GM18507 (cell line): ENCODE measurements around the gene RSPO1.

Experiments used
- DNase-seq: peaks from one replicate; pipeline ENCODE4 v3.0.0; 2011; ENCODE audit warnings: low read depth; ENCODE audit not compliant: insufficient read length; ENCODE audit errors: extremely low spot score
- FAIRE-seq: peaks from 2 replicates; lab custom pipeline; 2011; peaks lifted over from hg19 to GRCh38; lab: Jason Lieb, UNC

RSPO1 gene

DNA sequence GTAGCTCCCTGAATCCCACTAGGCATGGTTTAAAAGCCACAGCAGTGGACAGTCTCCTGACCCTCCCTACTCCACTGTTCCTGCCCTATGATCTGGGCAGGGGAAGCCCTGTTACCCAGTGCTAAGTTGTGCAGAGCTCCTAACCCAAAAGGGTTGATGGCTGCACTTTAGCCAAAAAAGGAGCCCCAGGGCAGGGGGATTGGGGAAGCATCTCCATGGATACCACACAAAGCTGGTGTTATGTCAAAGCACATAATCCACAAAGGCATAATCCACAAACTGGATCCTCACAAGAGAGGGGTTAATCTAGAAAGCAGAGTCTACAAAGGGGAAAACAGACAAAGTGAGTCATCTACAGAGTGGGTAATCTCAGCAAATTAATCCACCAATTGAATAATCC is 5.7 kb downstream of the RSPO1 start:
- FAIRE-seq: no peak

DNA sequence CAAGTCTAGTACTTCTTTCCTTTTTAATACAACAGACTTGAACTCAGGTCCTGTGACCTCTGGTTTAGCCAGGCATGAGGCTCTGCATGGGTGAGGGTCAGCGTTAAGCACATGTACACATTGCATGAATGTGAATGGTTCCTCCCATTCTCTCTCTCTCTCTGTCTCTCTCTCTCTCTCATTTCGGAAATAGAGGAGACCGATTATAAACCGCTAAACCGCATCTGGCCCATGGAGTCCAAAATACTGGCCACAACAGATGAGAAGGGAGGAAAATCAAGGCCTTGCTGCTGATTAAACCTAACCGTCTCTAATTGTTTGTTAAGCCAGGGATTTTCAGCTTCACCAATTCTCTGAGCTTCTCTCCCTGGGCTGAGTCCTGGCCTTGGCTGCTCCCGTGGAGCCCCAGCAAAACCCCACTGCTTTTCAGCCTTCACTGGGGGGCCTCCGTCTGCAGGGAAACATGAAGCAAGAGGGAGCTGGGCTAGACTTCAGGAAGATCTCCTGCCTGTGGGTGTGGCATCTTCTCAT is 6.6 kb downstream of the RSPO1 start:
- FAIRE-seq (no peak), DNase-seq (no peak)

More for the DNA sequence above, 5.7 kb downstream of the RSPO1 start:
- DNase-seq: no peak

DNA sequence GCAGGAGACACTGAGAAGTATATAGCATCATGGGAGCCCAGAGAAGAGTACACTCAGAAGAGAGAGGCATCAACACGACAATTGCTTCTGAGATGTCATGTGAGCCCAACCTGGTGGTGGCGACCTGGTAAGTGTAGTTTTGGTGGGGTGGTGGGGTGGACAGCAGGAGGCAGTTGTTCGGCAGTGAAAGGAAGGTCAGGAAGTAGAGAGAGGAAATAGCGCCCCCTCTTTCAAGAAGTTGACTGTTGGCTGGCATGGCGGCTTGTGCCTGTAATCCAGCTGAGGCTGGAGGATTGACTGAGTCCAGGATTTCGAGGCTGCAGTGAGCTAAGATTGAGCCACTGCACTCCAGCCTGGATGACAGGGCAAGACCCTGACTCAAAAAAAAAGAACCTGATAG is 12.6 kb downstream of the RSPO1 start:
- DNase-seq (no peak), FAIRE-seq (no peak)

DNA sequence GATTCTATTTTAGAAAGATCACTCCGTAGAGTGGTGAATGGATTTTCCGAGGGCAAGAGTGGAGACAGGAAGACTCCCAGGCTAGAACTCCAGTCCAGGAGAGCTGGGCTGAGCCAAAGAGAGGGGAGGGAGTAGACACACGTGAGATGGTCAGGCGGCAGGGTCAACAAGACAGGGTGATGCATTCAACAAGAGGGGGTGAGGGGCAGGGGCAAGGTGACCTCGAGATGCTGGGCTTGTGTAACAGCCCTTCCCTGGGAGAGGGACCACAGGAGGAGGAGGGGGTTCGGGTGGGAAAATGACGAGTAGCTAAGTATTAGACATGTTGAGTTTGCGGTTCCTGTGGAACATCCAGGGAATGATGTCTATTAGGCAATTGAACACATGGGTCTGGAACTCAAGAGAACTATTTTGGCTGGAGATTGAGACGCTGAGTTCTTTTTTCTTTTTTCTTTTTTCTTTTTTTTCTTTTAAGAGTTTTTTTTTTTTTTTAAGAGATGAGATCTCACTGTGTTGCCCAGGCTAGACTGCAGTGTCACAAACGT is 13.3 kb downstream of the RSPO1 start:
- no peak for FAIRE-seq
- DNase-seq: no peak

DNA sequence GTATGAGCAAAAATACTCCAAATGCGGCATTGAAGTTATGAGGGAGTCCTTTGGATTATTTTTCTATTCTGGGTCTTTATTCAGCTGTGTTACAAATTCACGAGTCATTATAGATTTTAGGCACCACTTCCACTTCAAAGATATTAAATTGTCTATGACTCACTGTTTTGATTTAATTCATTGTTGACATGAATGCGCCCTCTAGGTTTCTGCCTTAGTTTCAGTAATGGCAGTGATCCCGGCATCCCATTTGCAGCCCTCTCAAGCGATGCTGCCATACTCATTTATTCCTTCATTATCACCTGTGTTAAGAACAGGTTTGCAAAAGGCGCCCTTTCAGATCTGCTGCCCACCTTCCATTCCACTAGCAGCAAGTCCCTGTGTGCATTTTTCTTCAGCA is 14.0 kb downstream of the RSPO1 start:
- DNase-seq: no peak
- FAIRE-seq: no peak

DNA sequence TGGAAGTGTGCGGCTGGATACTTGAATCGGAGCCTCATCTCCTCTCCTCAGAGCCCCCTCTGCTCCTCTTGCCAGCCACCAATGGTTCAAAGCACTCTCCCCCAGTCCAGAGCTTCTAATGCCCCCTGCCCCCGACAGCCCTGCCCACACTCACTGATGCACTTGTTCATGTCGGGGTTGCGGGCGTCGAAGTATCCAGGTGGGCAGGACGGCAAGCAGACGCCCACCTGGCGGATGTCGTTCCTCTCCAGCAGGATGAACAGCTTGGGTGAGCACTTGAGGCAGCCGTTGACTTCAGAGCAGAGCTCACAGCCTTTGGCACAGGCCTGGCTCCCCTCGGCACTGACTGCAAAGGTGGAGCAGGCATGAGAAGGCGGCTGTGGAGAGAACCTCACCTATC is 18.4 kb downstream of the RSPO1 start:
- FAIRE-seq (no peak), DNase-seq (no peak)

DNA sequence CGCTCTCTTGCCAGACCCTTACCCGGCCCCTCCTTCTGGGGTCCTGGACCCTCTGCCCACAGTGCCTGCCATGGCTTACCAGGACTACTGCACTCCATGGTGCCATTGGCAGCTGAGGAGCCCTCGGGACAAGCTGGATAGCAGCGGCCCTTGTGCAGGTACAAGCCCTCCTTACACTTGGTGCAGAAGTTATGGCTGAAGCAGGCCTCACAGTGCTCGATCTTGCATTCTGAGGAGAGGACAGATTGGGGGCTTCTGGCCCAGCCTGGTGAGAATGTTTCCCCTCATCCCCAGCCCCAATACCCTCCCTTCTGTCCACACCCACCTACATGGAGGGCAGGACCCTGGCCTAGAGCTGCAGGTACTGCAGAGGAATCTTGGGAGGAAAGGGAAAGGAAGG is 20.6 kb downstream of the RSPO1 start:
- DNase-seq: no peak
- no peak for FAIRE-seq

DNA sequence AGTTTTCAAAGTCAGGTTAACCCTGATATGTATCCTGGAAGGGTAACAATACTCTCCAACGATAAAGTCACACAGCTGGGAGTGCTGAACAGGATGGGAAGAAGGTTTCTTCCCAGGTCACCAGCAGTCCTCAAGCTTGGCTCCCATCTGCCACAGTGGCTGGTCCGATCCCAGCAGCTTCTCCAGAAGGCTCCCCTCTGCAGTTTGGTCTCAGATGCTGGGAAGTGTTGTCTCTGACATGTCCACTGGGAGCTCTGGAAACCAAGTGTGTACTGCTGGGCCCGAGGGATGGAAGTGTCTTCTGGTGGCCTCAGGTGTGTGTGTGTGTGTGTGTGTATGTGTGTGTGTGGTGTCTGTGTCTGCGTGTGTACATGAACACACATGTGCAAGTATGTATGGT is 22.5 kb downstream of the RSPO1 start:
- FAIRE-seq (no peak), DNase-seq (no peak)

DNA sequence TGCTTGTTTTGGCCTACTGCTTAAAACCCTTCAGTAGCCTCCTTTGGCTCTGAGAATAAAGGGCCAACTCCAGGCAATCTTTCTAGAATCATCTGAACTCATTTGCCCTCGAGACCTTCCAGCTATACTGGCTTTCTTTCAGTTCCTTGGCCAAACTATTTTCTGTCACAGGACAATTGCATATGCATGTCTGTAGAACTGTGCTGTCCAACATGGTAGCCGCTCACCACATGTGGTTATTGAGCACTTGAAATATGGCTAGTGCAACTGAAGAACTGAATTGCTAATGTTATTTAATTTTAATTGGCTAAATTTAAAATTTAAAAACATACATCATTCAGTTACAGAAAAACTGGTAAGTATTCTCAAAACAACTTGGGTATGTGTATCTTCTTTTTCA is 24.7 kb downstream of the RSPO1 start:
- DNase-seq (no peak), FAIRE-seq (no peak)

DNA sequence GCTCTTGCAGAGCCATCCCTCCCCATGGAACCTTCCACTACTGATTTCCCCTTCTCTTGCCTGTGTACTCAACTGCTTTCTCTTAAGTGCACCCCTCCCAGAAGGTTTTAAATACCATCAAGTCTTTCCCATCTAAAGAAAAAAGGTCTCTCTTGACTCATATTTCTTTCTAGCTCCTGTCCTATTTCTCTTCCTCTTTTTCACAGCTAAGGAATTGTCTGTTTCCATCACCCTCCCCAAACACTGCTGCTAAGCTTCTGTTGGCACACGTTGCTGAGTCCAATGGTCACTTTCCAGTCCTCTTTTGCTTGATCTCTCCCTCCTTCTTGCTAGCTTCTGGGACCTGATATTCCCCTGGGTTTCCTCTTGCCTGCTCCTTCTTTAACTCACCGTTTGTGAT is 25.7 kb downstream of the RSPO1 start:
- FAIRE-seq (no peak), DNase-seq (no peak)

DNA sequence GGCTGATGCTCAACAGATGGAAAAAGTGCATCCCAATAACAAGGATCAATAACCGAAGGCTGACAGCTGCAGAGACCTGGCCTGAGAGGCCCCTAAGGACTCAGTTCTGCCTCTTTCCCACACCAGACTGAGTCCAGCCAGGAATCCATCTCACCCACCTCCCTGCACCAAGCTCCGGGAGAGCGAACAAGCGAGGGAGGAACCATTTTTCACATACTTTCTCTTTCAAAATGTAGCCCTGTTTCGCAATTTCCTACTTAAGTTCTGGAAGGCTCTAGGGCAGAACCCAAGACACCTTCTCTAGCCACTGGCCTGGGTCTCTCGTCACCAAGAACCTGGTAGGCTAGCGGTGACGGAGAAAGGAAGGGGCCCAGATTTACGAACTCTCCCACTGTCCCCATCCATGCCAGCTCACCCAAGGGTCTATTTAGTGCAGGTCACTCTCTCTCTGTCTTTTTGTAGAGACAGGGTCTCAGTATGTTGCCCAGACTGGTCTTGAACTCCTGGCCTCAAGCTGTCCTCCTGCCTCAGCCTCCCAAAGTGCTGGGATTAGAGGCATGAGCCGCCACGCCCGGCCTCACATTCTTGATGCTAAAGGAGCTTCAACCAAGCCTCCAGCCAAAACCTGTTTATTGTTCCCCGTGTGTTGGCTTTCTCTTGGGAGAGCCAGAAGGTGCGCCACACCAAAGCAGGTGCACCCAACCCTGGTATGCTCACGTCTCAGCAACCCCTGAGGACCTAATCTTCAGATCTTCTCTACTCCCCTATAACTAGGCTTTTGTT is 28.0 kb downstream of the RSPO1 start:
- FAIRE-seq: no peak
- DNase-seq: no peak

DNA sequence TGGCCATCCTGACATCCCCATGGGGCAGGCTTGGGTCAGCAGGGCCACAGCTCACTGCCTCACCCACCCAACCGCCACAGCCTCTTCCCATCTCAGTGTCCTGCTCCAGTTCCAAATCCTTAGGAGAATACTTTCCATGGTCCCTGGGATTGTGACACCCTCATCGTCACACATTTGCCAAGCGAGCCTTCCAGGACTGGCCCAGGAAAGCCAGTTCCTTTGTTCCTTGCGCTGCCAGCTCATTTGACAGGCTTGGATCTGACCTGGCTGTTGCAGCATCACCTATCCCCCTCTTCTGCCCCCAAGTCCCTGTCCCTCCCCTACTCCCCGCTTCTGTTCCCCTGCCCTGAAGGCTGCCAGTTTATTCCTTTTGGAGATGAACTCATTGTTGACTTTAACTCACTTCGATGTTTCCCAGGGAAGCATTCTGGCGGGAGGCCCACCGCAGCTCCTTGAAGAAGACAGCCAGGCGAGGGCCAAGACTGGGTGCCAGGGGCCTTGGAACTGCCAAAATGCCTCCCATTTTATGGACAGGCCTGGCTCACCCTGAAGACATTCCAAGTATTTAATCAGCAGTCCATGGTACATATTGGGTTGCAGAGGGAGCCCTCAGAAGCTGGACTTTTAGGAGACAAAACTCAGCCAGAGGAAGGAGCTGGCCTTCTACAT is 28.8 kb downstream of the RSPO1 start:
- no peak for FAIRE-seq
- no peak for DNase-seq

DNA sequence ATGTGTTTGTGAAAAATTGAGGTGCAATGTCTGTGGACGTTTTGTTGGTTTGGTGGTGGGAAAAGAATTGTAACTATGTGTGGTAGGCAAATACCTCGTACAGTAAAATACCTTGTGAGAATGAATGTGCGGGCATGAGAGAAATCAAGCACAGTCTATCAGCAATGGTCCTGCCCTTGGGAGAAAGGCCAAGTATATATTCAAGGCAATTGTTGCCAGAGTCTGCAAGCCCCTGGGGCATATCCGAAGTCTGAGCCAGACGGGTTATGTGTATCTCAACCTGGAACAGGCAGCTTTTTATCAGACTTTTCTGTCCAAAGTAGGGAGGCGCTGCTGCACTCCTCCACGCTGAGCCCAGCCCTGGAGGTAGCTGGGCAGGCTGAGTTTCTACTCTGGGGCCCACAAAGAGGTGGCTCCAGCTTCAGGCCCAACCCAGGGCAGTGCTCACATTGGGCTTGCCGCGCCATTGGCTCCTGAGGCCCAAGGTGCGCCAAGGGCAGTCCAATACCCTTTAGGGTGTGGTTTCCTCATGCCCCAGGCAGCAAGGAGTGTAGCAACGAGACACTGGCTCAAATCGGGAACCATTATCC is 29.5 kb downstream of the RSPO1 start:
- DNase-seq (no peak), FAIRE-seq (no peak)

DNA sequence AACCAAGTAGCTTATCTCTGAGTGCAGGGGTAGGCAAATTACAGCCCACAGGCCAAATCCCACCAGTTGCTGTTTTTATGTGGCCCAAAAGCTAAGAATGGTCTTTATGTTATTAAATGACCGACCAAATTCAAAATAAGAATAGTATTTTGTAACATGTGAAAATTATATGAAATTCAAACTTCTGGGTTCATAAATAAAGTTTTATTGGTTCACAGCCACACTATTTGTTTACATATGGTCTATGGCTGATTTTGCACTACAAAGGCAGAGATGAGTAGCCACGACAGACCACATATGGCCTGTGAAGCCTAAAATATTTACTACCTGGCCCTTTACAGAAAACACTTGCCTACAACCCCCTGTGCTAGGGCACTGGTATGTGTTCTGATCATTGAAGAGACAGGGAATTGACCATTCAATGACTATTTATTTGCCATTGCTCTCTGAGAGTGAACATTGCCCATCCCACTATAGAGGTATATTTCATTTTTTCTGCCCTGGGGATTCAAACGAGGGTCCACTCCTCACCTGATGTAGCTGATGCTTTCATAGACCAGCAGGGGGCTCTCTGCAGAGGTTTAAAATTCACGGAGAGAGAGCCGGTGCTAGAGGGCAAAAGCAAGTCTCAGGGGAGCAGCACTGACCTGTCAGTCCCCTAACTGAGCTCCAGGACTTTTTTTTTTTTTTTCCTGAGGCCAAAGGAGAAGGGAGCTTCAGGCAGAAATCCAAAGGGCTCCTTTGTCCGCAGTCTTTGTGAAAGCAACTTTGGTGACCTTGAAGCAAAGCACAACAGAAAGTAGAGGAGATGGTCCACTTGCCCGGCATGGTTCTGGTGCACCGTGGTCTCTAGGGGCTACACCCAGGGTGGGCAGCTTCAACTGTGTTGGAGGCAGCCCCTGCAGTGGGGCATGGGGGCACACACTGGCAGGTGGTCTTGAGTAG is 31.7 kb downstream of the RSPO1 start:
- FAIRE-seq (peak; percentile 72), DNase-seq (peak; percentile 29)

DNA sequence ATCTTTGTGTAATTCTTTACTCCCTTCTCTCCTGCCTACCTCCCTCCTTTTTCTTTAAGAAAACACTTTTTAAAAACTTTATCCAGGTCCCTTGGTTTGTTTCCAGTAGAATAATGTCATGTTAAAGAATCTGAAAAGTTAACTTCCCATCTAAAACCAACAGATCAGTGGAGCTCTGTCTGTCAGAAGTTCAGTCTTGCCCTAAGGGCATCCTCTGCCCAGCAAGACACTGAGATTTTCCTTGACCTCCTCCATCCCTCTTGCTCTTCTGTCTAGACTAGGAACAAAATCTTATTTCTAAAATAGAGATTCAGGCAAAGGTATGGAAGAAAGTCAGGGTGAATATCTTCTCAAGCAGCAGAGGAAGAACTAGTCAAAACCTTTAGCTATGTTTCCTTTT is 33.3 kb downstream of the RSPO1 start:
- DNase-seq (no peak), FAIRE-seq (no peak)

DNA sequence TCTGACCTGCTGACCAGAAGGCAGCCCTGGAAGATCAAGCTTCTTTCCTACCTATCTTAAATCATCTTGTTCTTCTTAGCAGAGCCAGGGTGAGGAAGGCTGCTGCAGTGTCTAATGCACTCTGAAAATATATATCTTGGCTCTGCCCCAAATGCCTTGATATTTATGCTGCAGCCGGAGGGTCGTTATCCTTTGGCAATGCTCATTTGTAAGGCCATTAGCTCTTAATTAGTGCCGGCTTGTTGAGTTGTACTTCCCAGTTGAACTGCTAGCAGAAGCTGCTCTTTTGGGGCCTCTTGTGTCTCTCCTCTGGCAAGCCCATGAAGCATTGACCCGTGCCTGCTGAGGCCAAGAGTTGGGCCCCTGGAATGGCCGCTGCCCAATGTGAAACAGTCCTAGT is 34.8 kb downstream of the RSPO1 start:
- FAIRE-seq (no peak), DNase-seq (no peak)

DNA sequence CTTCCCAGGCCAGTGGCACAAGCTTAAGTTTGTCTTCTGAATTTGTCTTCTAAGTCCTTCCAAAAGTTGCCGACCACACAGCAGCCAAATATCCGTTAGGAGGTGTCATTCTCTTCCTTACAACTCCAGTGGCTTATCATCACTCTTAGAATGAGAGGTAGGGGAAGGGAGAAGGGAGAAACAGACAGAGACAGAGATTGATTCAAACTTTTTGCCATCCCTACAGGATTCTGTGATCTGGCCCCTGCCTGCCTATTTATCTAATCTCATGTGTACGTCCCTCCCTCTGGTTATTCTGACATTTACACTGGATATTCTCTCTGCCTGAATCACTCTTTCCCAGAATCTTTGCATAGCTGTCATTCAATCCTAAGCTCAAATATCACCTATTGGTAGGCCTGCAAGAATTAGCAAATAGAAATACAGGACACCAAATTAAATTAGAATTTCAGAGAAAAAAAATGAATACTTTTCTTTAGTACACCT is 38.5 kb downstream of the RSPO1 start:
- no peak for DNase-seq
- no peak for FAIRE-seq

DNA sequence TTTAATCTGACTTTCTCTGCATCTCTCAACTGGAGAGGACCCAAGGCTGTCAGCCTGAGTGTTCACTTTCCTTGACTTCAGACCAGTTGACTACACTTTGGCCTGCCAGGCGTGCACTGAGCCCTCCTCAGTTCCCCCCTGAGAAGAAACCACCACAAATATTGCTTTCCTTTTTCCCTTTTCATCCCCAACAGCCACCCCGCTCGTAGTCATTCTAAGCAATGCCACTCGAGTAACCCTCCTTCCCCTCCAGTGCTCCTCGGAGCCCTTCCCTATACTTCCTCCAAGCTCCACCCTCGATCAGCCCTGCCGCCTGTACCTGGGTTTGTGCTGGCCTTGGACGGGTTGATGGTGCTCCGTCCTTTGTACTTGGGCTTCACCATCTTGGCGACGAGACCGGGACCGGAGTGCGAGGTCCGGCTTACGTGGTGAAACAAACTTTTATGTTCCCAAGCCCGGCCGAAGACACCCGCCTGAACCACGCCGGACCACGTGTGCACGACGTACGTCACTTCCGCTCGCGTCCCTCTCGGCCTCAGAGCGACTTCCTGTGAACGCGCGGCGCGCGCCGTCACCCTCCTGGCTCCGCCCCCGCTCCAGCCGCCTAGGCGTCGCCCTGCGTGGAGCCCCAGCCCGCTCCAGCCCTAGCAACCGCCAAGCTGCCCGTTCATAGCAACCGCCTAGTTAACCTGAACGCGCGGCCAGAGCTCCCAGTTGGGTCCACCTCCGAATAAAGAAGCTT is 39.1 kb downstream of the RSPO1 start, which contains the start of gene GNL2:
TSS of gene GNL2 (minus strand) at position 498 of the 742 bp plus-strand sequence. CDS start at position 383, 115 bp downstream.
- DNase-seq (peak; percentile 99), FAIRE-seq (peak; percentile 93)
